Hematopoietic multipotent progenitor cell treated with erythropoietin and hydrocortisone succinate and interleukin-3 and kit ligand, for 6 days (in vitro differentiated cells): ENCODE results near the gene GNAQ.
A peak's percentile ranks its signal among the peaks of the same experiment; 100 is the strongest.

Experiments
- DNase-seq: peaks from one replicate; pipeline ENCODE4 v3.0.0-alpha.2; 2015

GNAQ gene

GRCh38 chr9:77966718-77967117 lies 64.9 kb downstream of the GNAQ start:
- DNase-seq = no peak

GRCh38 chr9:77965445-77966123 lies 66.0 kb downstream of the GNAQ start:
- DNase-seq = no peak

GRCh38 chr9:77964258-77964657 lies 67.4 kb downstream of the GNAQ start:
- DNase-seq = no peak

- no peak for DNase-seq
Measured at GRCh38 chr9:77961541-77961940, 70.1 kb downstream of the GNAQ start.

- peak; percentile 80 for DNase-seq
Measured at GRCh38 chr9:77960356-77961153, 71.1 kb downstream of the GNAQ start.

- DNase-seq = no peak
Measured at GRCh38 chr9:77959803-77960202, 71.8 kb downstream of the GNAQ start.

- DNase-seq = peak; percentile 87
Measured at GRCh38 chr9:77957652-77958051, 74.0 kb downstream of the GNAQ start.

GRCh38 chr9:77956555-77956954 lies 75.1 kb downstream of the GNAQ start:
- no peak for DNase-seq

- DNase-seq = no peak
Measured at GRCh38 chr9:77954666-77955015, 77.0 kb downstream of the GNAQ start.

GRCh38 chr9:77954013-77954665 lies 77.5 kb downstream of the GNAQ start:
- DNase-seq = peak; percentile 63

GRCh38 chr9:77953590-77953989 lies 78.0 kb downstream of the GNAQ start:
- DNase-seq = no peak

- no peak for DNase-seq
Measured at GRCh38 chr9:77952635-77953328, 78.8 kb downstream of the GNAQ start.

- no peak for DNase-seq
Measured at GRCh38 chr9:77951369-77951768, 80.2 kb downstream of the GNAQ start.

GRCh38 chr9:77949751-77950436 lies 81.7 kb downstream of the GNAQ start:
- no peak for DNase-seq

- peak; percentile 28 for DNase-seq
Measured at GRCh38 chr9:77947651-77948050, 84.0 kb downstream of the GNAQ start.

GRCh38 chr9:77946969-77947620 lies 84.5 kb downstream of the GNAQ start:
- DNase-seq = peak; percentile 46

- no peak for DNase-seq
Measured at GRCh38 chr9:77946296-77946695, 85.3 kb downstream of the GNAQ start.

GRCh38 chr9:77945798-77946197 lies 85.8 kb downstream of the GNAQ start:
- DNase-seq = no peak

GRCh38 chr9:77944556-77945243 lies 86.9 kb downstream of the GNAQ start:
- peak; percentile 80 for DNase-seq

- peak; percentile 67 for DNase-seq
Measured at GRCh38 chr9:77943057-77943456, 88.6 kb downstream of the GNAQ start.

GRCh38 chr9:77939149-77939668 lies 92.4 kb downstream of the GNAQ start:
- DNase-seq = peak; percentile 75
